ENCODE data around the gene RPS15A.
"Not testable (repeated sequence)": the region's sequence is repeated elsewhere in the genome, so short reads cannot be mapped to it uniquely, and the experiment has no call there.

Gene RPS15A

GRCh38 chr16:18792836-18793433 lies 2.8 kb upstream of the RPS15A start:
- DNase-seq, result no peak

- no peak for DNase-seq
These were observed 652 bp downstream of the RPS15A start for GRCh38 chr16:18789515-18789849.

- no peak for DNase-seq
These were observed 1.2 kb downstream of the RPS15A start for GRCh38 chr16:18788828-18789514.

GRCh38 chr16:18784917-18785623 lies 5.1 kb downstream of the RPS15A start:
- no peak for DNase-seq

- DNase-seq, result no peak
These were observed 6.4 kb downstream of the RPS15A start for GRCh38 chr16:18783430-18784341.

- no peak for DNase-seq
These were observed 7.3 kb downstream of the RPS15A start for GRCh38 chr16:18782697-18783429.

- DNase-seq, result not testable (repeated sequence)
These were observed 8.9 kb downstream of the RPS15A start for GRCh38 chr16:18781232-18781631.

GRCh38 chr16:18780460-18781026 lies 9.6 kb downstream of the RPS15A start:
- not testable (repeated sequence) for DNase-seq

GRCh38 chr16:18777664-18778063 lies 12.5 kb downstream of the RPS15A start:
- DNase-seq, result not testable (repeated sequence)

GRCh38 chr16:18776334-18776733 lies 13.8 kb downstream of the RPS15A start:
- DNase-seq, result not testable (repeated sequence)

GRCh38 chr16:18774651-18775050 lies 15.5 kb downstream of the RPS15A start:
- not testable (repeated sequence) for DNase-seq

GRCh38 chr16:18772171-18772570 lies 18.0 kb downstream of the RPS15A start:
- not testable (repeated sequence) for DNase-seq

- not testable (repeated sequence) for DNase-seq
These were observed 19.7 kb downstream of the RPS15A start for GRCh38 chr16:18770336-18770962.

GRCh38 chr16:18767217-18767616 lies 22.9 kb downstream of the RPS15A start:
- DNase-seq, result not testable (repeated sequence)

- DNase-seq, result not testable (repeated sequence)
These were observed 27.4 kb downstream of the RPS15A start for GRCh38 chr16:18762713-18763112.

- not testable (repeated sequence) for DNase-seq
These were observed 30.3 kb downstream of the RPS15A start for GRCh38 chr16:18759598-18760520.

GRCh38 chr16:18757960-18758660 lies 32.0 kb downstream of the RPS15A start:
- not testable (repeated sequence) for DNase-seq

- DNase-seq, result not testable (repeated sequence)
These were observed 33.5 kb downstream of the RPS15A start for GRCh38 chr16:18756639-18757038.

GRCh38 chr16:18742870-18743269 lies 47.3 kb downstream of the RPS15A start:
- DNase-seq, result not testable (repeated sequence)
